KOPT-K1 (cell line): Measurements from ENCODE around the gene SETD1A.

Experiments used
- H3K27ac ChIP-seq: fragments of 200-600 bp; sonication (generic); 2 replicates; pipeline ENCODE4 v1.5.1; 2016; ENCODE audit warnings: antibody characterized with exemption, mild to moderate bottlenecking, low read depth, low read length; ENCODE audit not compliant: poor library complexity, severe bottlenecking
- H3K36me3 ChIP-seq: fragments of 200-600 bp; sonication (generic); 2 replicates; pipeline ENCODE4 v1.5.1; 2017; ENCODE audit warnings: antibody characterized with exemption, mild to moderate bottlenecking, low read length, moderate library complexity; ENCODE audit not compliant: insufficient read depth
- H3K9me3 ChIP-seq: fragments of 200-600 bp; sonication (generic); 2 replicates; pipeline ENCODE4 v1.5.1; 2017; ENCODE audit warnings: antibody characterized with exemption, low read length, mild to moderate bottlenecking; ENCODE audit not compliant: insufficient read depth, poor library complexity, severe bottlenecking

SETD1A gene

GRCh38 chr16:30957456-30958174 lies at the start of gene SETD1A:
TSS of gene SETD1A (plus strand) at chr16:30957754. CDS start at chr16:30958732, 978 bp downstream.
- Histone ChIP-seq H3K27ac (peak within 1 kb of the TSS; percentile 96), H3K9me3 (no peaks in the 10 kb centered on the region), H3K36me3 (peaks cover 38% of the 10 kb centered on the region)

GRCh38 chr16:30910427-30911029 lies 47.0 kb upstream of the SETD1A start:
- Histone ChIP-seq H3K9me3 (no peaks in the 10 kb centered on the region), H3K27ac (no peak overlapping the region), H3K36me3 (no peaks in the 10 kb centered on the region)

- H3K36me3 ChIP-seq, result no peaks in the 10 kb centered on the region
- H3K9me3 ChIP-seq, result no peaks in the 10 kb centered on the region
- H3K27ac ChIP-seq, result no peak overlapping the region
Observed at GRCh38 chr16:30912794-30913412, 44.7 kb upstream of the SETD1A start.

- Histone ChIP-seq H3K27ac (no peak overlapping the region), H3K9me3 (no peaks in the 10 kb centered on the region), H3K36me3 (no peaks in the 10 kb centered on the region)
Observed at GRCh38 chr16:30914830-30915229, 42.7 kb upstream of the SETD1A start.

GRCh38 chr16:30918614-30919013 lies 38.9 kb upstream of the SETD1A start:
- no peak overlapping the region for H3K27ac ChIP-seq
- no peaks in the 10 kb centered on the region for H3K9me3 ChIP-seq
- no peaks in the 10 kb centered on the region for H3K36me3 ChIP-seq

GRCh38 chr16:30920891-30921290 lies 36.7 kb upstream of the SETD1A start:
- H3K27ac ChIP-seq, result no peak overlapping the region
- peaks cover 3% of the 10 kb centered on the region; the same call in 1 of the 2 replicates for H3K36me3 ChIP-seq
- no peaks in the 10 kb centered on the region for H3K9me3 ChIP-seq

GRCh38 chr16:30921459-30921747 lies 36.2 kb upstream of the SETD1A start:
- Histone ChIP-seq H3K9me3 (no peaks in the 10 kb centered on the region), H3K27ac (peak overlapping the region; percentile 92), H3K36me3 (peaks cover 8% of the 10 kb centered on the region; the same call in 1 of the 2 replicates)

- Histone ChIP-seq H3K27ac (peak overlapping the region; percentile 92), H3K36me3 (peaks cover 13% of the 10 kb centered on the region), H3K9me3 (no peaks in the 10 kb centered on the region)
Observed at GRCh38 chr16:30921748-30922419, 35.7 kb upstream of the SETD1A start.

GRCh38 chr16:30922420-30922959 lies 35.1 kb upstream of the SETD1A start:
- Histone ChIP-seq H3K27ac (peak overlapping the region; percentile 92), H3K36me3 (peaks cover 19% of the 10 kb centered on the region), H3K9me3 (no peaks in the 10 kb centered on the region)

- peak overlapping the region; percentile 92 for H3K27ac ChIP-seq
- peaks cover 23% of the 10 kb centered on the region for H3K36me3 ChIP-seq
Observed at GRCh38 chr16:30922960-30923535, 34.5 kb upstream of the SETD1A start.

GRCh38 chr16:30923554-30924075 lies 33.9 kb upstream of the SETD1A start, which contains the start of gene FBXL19:
TSS of gene FBXL19 (plus strand) at chr16:30923572. CDS start at chr16:30925755, 2,183 bp downstream.
- Histone ChIP-seq H3K36me3 (peaks cover 28% of the 10 kb centered on the region), H3K27ac (peak within 1 kb of the TSS; percentile 92), H3K9me3 (no peaks in the 10 kb centered on the region)

More at GRCh38 chr16:30922960-30923535, 34.5 kb upstream of the SETD1A start:
- H3K9me3 ChIP-seq, result no peaks in the 10 kb centered on the region

GRCh38 chr16:30924076-30924912 lies 33.3 kb upstream of the SETD1A start:
- H3K36me3 ChIP-seq, result peaks cover 34% of the 10 kb centered on the region
- peak overlapping the region; percentile 92 for H3K27ac ChIP-seq
- no peaks in the 10 kb centered on the region for H3K9me3 ChIP-seq

GRCh38 chr16:30924913-30925631 lies 32.5 kb upstream of the SETD1A start:
- Histone ChIP-seq H3K9me3 (no peaks in the 10 kb centered on the region), H3K36me3 (peaks cover 41% of the 10 kb centered on the region), H3K27ac (peak overlapping the region; percentile 92)
